ENCODE results near the gene OR4S2.

The OR4S2 gene

GRCh38 chr11:55648027-55648426 lies at the start of gene OR4S2:
Gene OR4S2 (plus strand): TSS chr11:55648327. CDS start chr11:55650904, 2,577 bp downstream.
- DNase-seq (ENCODE audit: low spot score) = no peak

GRCh38 chr11:55607545-55607944 lies 40.6 kb upstream of the OR4S2 start, which contains the start of gene OR4C11:
Gene OR4C11 (minus strand): TSS chr11:55607645. CDS start chr11:55604373, 3,272 bp downstream.
- DNase-seq (ENCODE audit: low spot score) = no peak

- no peak for DNase-seq (ENCODE audit: low spot score)
Observed at GRCh38 chr11:55624531-55624930, 23.6 kb upstream of the OR4S2 start.

GRCh38 chr11:55634813-55635212 lies 13.3 kb upstream of the OR4S2 start, which contains the start of gene OR4P4:
Gene OR4P4 (plus strand): TSS chr11:55635113.
- DNase-seq (ENCODE audit: low spot score) = no peak

- no peak for DNase-seq (ENCODE audit: low spot score)
Observed at GRCh38 chr11:55652560-55652959, 4.4 kb downstream of the OR4S2 start.

GRCh38 chr11:55655096-55655495 lies 7.0 kb downstream of the OR4S2 start:
- DNase-seq (ENCODE audit: low spot score) = no peak

GRCh38 chr11:55658031-55658573 lies 10.0 kb downstream of the OR4S2 start:
- DNase-seq (ENCODE audit: low spot score) = no peak

GRCh38 chr11:55658608-55659007 lies 10.5 kb downstream of the OR4S2 start:
- no peak for DNase-seq (ENCODE audit: low spot score)

- no peak for DNase-seq (ENCODE audit: low spot score)
Observed at GRCh38 chr11:55661901-55662300, 13.8 kb downstream of the OR4S2 start, which contains the start of gene OR4C6. Gene OR4C6 (plus strand): TSS chr11:55662201. CDS start chr11:55665167, 2,966 bp downstream.

GRCh38 chr11:55669376-55669775 lies 21.2 kb downstream of the OR4S2 start:
- no peak for DNase-seq (ENCODE audit: low spot score)

- DNase-seq (ENCODE audit: low spot score) = no peak
Observed at GRCh38 chr11:55673860-55674259, 25.7 kb downstream of the OR4S2 start.

GRCh38 chr11:55697817-55698216 lies 49.7 kb downstream of the OR4S2 start:
- DNase-seq (ENCODE audit: low spot score) = no peak

GRCh38 chr11:55701429-55701828 lies 53.3 kb downstream of the OR4S2 start:
- no peak for DNase-seq (ENCODE audit: low spot score)

Measured in activated CD4-positive, alpha-beta T cell treated with anti-CD3 and anti-CD28 coated beads, Interleukin-2, Interleukin-4, amounts not matched to agents 100 ng/mL and 50 ng/mL, durations not matched to agents 16 hours and 8 hours (primary cell).